ENCODE data around the gene PPP1R15B. TPM values are rescaled to one million over a fixed set of nuclear protein-coding genes. Genes with fewer than 3 reads are reported as not detected.

PPP1R15B gene
- total RNA-seq, 1 donor from 2014 or later, result 23.4 TPM

DNA sequence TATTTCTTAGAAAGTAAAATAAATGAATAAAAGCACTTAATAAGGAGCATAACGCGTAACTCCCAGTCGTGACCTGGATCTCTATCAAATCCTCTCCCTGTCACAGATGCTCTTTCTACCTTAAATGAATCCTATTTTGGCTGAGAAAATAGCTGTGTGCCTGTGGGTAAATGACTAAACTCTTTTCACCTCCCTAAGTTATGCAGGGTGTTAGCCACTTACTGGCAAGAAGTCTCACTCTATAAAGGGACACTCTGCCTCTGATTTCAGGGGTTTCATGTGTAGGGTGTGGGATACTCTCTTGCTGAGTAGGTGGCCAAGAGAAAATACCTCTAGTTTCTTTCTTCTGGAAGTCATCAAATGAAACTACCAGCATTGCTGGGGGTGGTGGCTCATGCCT is 24.3 kb upstream of the PPP1R15B start:
- FAIRE-seq, result no peak
- no peak overlapping the region for H3K4me3 ChIP-seq (ENCODE audit: low read depth, low read length)
- no peaks in the 10 kb centered on the region for H3K27me3 ChIP-seq (ENCODE audit: control insufficient read depth, insufficient read depth, low read length)
- TF ChIP-seq, protein P1, sequence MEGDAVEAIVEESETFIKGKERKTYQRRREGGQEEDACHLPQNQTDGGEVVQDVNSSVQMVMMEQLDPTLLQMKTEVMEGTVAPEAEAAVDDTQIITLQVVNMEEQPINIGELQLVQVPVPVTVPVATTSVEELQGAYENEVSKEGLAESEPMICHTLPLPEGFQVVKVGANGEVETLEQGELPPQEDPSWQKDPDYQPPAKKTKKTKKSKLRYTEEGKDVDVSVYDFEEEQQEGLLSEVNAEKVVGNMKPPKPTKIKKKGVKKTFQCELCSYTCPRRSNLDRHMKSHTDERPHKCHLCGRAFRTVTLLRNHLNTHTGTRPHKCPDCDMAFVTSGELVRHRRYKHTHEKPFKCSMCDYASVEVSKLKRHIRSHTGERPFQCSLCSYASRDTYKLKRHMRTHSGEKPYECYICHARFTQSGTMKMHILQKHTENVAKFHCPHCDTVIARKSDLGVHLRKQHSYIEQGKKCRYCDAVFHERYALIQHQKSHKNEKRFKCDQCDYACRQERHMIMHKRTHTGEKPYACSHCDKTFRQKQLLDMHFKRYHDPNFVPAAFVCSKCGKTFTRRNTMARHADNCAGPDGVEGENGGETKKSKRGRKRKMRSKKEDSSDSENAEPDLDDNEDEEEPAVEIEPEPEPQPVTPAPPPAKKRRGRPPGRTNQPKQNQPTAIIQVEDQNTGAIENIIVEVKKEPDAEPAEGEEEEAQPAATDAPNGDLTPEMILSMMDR (IDR thresholded peaks at IDR 0.05; ENCODE audit: insufficient read depth, low read length, severe bottlenecking), result no peak
- peaks cover 10% of the 10 kb centered on the region for H3K36me3 ChIP-seq (ENCODE audit: control insufficient read depth, insufficient read depth, low read length)
- peak; percentile 13 for DNase-seq (ENCODE audit: low read depth)

DNA sequence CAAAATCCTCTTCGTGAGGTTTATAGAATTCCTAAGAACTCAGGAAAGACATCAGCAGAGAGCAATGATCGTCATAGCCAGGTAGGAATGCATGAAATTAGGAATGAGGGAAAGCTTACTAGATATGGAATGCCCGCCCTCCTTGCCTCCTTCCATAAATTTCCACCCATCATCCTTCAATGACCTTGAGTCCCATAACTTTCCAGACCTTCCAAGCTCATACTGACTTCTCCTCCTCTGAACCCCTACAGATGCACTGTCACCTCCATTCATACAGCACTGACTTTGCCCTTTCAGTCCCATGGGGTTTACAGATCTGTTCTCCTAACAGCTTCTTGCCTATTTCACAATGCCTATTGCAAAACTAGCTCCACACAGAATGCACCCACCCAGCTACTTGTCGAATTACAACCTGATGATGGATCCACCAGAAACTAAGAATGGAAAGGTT is 23.8 kb upstream of the PPP1R15B start:
- peak; percentile 40 for DNase-seq (ENCODE audit: low read depth)
- TF ChIP-seq, protein P1 (IDR thresholded peaks at IDR 0.05; ENCODE audit: insufficient read depth, low read length, severe bottlenecking), result no peak
- Histone ChIP-seq H3K27me3 (ENCODE audit: control insufficient read depth, insufficient read depth, low read length) (no peaks in the 10 kb centered on the region), H3K4me3 (ENCODE audit: low read depth, low read length) (no peak overlapping the region), H3K36me3 (ENCODE audit: control insufficient read depth, insufficient read depth, low read length) (peaks cover 10% of the 10 kb centered on the region)
- no peak for FAIRE-seq

DNA sequence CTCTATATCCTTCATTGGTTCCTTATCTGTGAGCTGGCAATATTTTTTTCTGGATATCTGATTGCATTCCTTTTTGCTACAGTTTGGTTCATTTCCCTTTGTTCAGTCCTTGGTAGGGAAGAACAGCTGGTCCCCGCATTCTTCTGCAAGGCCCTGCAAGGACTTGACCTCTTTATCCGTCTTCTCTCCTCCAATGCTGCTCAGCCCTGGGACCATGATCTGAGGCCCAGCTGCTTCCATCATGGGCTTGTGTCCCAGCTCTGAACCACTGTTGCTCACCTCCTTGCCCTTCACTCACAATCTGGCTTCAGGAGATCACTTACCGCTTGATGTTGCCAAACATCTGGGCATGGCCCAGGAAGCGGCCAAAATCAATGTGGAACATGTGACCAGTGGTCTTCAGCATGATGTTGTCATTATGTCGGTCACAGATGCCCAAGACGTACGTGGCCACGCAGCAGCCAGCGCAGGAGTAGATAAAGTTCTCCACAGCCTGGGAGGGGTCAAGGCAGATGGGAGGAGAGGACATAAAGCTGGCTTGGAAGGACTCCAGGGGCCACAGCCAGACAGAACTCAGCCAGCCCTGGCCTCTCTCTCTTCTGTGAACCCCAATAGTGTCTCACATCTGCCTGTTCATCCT is 22.6 kb upstream of the PPP1R15B start:
- H3K27me3 ChIP-seq (ENCODE audit: control insufficient read depth, insufficient read depth, low read length), result no peaks in the 10 kb centered on the region
- FAIRE-seq (no peak), DNase-seq (ENCODE audit: low read depth) (no peak)
- H3K4me3 ChIP-seq (ENCODE audit: low read depth, low read length), result no peak overlapping the region
- H3K36me3 ChIP-seq (ENCODE audit: control insufficient read depth, insufficient read depth, low read length), result peaks cover 10% of the 10 kb centered on the region
- TF ChIP-seq, protein P1 (IDR thresholded peaks at IDR 0.05; ENCODE audit: insufficient read depth, low read length, severe bottlenecking), result no peak

DNA sequence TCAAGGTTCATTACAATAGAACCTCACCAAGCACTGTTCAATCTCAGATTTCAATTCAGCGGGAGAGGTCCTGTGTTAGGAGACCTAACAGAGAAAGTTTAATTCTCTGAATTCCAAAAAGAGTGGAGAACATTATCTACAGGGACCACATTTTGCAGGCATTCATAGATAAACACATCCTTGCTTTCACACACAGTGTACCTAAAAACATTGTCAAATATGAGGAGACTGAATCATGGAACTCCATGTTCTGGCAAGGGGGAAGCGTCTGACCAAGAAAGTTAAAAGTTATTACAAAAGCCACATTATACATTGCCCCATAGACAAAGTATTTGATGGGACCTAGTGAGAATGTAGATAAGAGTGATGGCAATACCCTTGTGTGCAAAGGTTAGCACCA is 21.1 kb upstream of the PPP1R15B start:
- peaks cover 10% of the 10 kb centered on the region for H3K36me3 ChIP-seq (ENCODE audit: control insufficient read depth, insufficient read depth, low read length)
- FAIRE-seq, result no peak
- DNase-seq (ENCODE audit: low read depth), result no peak

DNA sequence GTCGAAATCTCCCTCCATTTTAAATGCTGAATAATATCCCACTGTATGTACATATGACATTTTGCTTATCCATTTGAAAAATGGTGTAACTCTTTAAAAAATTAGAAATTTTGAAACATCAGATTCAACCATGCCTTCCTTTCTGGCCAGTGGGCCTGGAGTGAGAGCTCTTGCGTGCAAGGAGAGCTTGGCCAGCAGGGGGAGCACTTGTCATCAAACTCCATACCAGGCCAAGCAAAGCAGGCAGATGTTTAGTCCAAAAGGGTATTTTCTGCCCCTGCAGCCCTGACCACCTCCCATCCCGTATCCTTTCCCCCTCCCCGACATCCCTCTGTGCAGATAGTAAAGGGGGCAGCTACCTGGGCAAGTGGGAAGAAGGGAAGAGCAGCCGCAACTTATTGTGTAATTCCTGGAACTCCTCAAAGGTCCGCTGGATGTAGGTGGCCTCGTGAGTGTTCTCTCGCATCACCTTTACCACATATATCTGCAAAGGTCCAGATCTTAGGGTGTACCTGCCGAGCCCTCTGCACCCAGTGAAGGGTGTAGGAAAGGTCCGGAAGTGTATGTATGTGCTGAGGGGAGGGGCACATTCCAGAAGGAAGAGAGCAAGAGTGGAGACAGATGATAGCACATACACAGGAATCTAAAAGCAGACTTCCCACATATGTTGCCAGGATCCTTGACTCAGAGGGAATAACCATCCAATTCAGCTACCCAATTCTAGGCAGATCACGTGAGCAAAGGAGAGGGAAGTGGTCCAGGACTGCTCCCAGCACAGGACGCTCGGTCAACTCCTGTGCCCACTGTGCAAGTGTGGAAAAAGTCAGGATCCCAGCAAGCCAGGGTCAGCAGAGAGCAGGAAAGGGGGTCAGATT is 19.9 kb upstream of the PPP1R15B start:
- no peak overlapping the region for H3K4me3 ChIP-seq (ENCODE audit: low read depth, low read length)
- peak; percentile 70 for DNase-seq (ENCODE audit: low read depth)
- no peaks in the 10 kb centered on the region for H3K27me3 ChIP-seq (ENCODE audit: control insufficient read depth, insufficient read depth, low read length)
- no peak for FAIRE-seq
- peaks cover 10% of the 10 kb centered on the region for H3K36me3 ChIP-seq (ENCODE audit: control insufficient read depth, insufficient read depth, low read length)
- TF ChIP-seq, protein P1 (IDR thresholded peaks at IDR 0.05; ENCODE audit: insufficient read depth, low read length, severe bottlenecking), result peak; percentile 86

More for the DNA sequence above, 21.1 kb upstream of the PPP1R15B start:
- TF ChIP-seq, protein P1 (IDR thresholded peaks at IDR 0.05; ENCODE audit: insufficient read depth, low read length, severe bottlenecking), result no peak
- Histone ChIP-seq H3K27me3 (ENCODE audit: control insufficient read depth, insufficient read depth, low read length) (no peaks in the 10 kb centered on the region), H3K4me3 (ENCODE audit: low read depth, low read length) (no peak overlapping the region)

Measured in bronchial epithelial cell (primary cell).